ENCODE data around the gene CRP.
"Not testable (repeated sequence)": the region's sequence is repeated elsewhere in the genome, so short reads cannot be mapped to it uniquely, and the experiment has no call there.

The CRP gene

GRCh38 chr1:159686599-159687299, 27.6 kb downstream of the CRP start:
- Histone ChIP-seq H3K36me3 (ENCODE audit: insufficient read depth, low read length) (no peaks in the 10 kb centered on the region), H3K79me2 (ENCODE audit: insufficient read depth, low read length) (no peaks in the 10 kb centered on the region), H3K4me1 (ENCODE audit: insufficient read depth, low read length, poor library complexity, severe bottlenecking) (no peaks in the 10 kb centered on the region), H2AFZ (ENCODE audit: low read length) (no peak overlapping the region), H3K27me3 (ENCODE audit: insufficient read depth, low read length, poor library complexity, severe bottlenecking) (no peaks in the 10 kb centered on the region), H3K9me2 (replicated peaks; ENCODE audit: low read depth, low read length) (no peaks in the 10 kb centered on the region), H3F3A (ENCODE audit: low read depth) (no peaks in the 10 kb centered on the region), H3K9ac (ENCODE audit: low read depth, low read length, poor library complexity, severe bottlenecking) (no peak overlapping the region), H3K9me3 (ENCODE audit: insufficient read depth, low read depth, low read length) (no peaks in the 10 kb centered on the region), H3K4me3 (ENCODE audit: low read length, poor library complexity, severe bottlenecking) (no peak overlapping the region), H3K4me2 (ENCODE audit: low read depth, low read length, poor library complexity, severe bottlenecking) (no peak overlapping the region), H4K20me1 (ENCODE audit: insufficient read depth, low read length, poor library complexity, severe bottlenecking) (no peaks in the 10 kb centered on the region)
- TF ChIP-seq EZH2phosphoT487 (IDR thresholded peaks at IDR 0.05; ENCODE audit: borderline replicate concordance) = no peak
- TF ChIP-seq, protein P1, sequence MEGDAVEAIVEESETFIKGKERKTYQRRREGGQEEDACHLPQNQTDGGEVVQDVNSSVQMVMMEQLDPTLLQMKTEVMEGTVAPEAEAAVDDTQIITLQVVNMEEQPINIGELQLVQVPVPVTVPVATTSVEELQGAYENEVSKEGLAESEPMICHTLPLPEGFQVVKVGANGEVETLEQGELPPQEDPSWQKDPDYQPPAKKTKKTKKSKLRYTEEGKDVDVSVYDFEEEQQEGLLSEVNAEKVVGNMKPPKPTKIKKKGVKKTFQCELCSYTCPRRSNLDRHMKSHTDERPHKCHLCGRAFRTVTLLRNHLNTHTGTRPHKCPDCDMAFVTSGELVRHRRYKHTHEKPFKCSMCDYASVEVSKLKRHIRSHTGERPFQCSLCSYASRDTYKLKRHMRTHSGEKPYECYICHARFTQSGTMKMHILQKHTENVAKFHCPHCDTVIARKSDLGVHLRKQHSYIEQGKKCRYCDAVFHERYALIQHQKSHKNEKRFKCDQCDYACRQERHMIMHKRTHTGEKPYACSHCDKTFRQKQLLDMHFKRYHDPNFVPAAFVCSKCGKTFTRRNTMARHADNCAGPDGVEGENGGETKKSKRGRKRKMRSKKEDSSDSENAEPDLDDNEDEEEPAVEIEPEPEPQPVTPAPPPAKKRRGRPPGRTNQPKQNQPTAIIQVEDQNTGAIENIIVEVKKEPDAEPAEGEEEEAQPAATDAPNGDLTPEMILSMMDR (conservative IDR thresholded peaks at IDR 0.05; ENCODE audit: low read length) = no peak

GRCh38 chr1:159678939-159679338, 35.5 kb downstream of the CRP start:
- no peaks in the 10 kb centered on the region for H3K79me2 ChIP-seq (ENCODE audit: insufficient read depth, low read length)
- no peaks in the 10 kb centered on the region for H3K27me3 ChIP-seq (ENCODE audit: insufficient read depth, low read length, poor library complexity, severe bottlenecking)
- H3K9me2 ChIP-seq (replicated peaks; ENCODE audit: low read depth, low read length) = no peaks in the 10 kb centered on the region
- H2AFZ ChIP-seq (ENCODE audit: low read length) = no peak overlapping the region
- no peaks in the 10 kb centered on the region for H3F3A ChIP-seq (ENCODE audit: low read depth)
- H3K36me3 ChIP-seq (ENCODE audit: insufficient read depth, low read length) = no peaks in the 10 kb centered on the region
- no peaks in the 10 kb centered on the region for H3K4me1 ChIP-seq (ENCODE audit: insufficient read depth, low read length, poor library complexity, severe bottlenecking)
- no peak overlapping the region for H3K4me3 ChIP-seq (ENCODE audit: low read length, poor library complexity, severe bottlenecking)
- H4K20me1 ChIP-seq (ENCODE audit: insufficient read depth, low read length, poor library complexity, severe bottlenecking) = no peaks in the 10 kb centered on the region
- no peak overlapping the region for H3K9ac ChIP-seq (ENCODE audit: low read depth, low read length, poor library complexity, severe bottlenecking)
- no peak overlapping the region for H3K4me2 ChIP-seq (ENCODE audit: low read depth, low read length, poor library complexity, severe bottlenecking)
- TF ChIP-seq, protein P1 (conservative IDR thresholded peaks at IDR 0.05; ENCODE audit: low read length) = no peak
- TF ChIP-seq EZH2phosphoT487 (IDR thresholded peaks at IDR 0.05; ENCODE audit: borderline replicate concordance) = no peak
- no peaks in the 10 kb centered on the region for H3K9me3 ChIP-seq (ENCODE audit: insufficient read depth, low read depth, low read length)

- no peak overlapping the region for H2AFZ ChIP-seq (ENCODE audit: low read length)
- H4K20me1 ChIP-seq (ENCODE audit: insufficient read depth, low read length, poor library complexity, severe bottlenecking) = no peaks in the 10 kb centered on the region
- H3K36me3 ChIP-seq (ENCODE audit: insufficient read depth, low read length) = no peaks in the 10 kb centered on the region
- no peak for TF ChIP-seq EZH2phosphoT487 (IDR thresholded peaks at IDR 0.05; ENCODE audit: borderline replicate concordance)
- TF ChIP-seq, protein P1 (conservative IDR thresholded peaks at IDR 0.05; ENCODE audit: low read length) = no peak
- H3K4me2 ChIP-seq (ENCODE audit: low read depth, low read length, poor library complexity, severe bottlenecking) = no peak overlapping the region
- no peaks in the 10 kb centered on the region for H3K79me2 ChIP-seq (ENCODE audit: insufficient read depth, low read length)
- no peaks in the 10 kb centered on the region for H3K27me3 ChIP-seq (ENCODE audit: insufficient read depth, low read length, poor library complexity, severe bottlenecking)
- no peaks in the 10 kb centered on the region for H3K9me3 ChIP-seq (ENCODE audit: insufficient read depth, low read depth, low read length)
- H3K9ac ChIP-seq (ENCODE audit: low read depth, low read length, poor library complexity, severe bottlenecking) = no peak overlapping the region
- H3K4me1 ChIP-seq (ENCODE audit: insufficient read depth, low read length, poor library complexity, severe bottlenecking) = no peaks in the 10 kb centered on the region
- H3K9me2 ChIP-seq (replicated peaks; ENCODE audit: low read depth, low read length) = no peaks in the 10 kb centered on the region
- H3K4me3 ChIP-seq (ENCODE audit: low read length, poor library complexity, severe bottlenecking) = no peak overlapping the region
- no peaks in the 10 kb centered on the region for H3F3A ChIP-seq (ENCODE audit: low read depth)
Measured at GRCh38 chr1:159675046-159675445, 39.3 kb downstream of the CRP start.

DNA sequence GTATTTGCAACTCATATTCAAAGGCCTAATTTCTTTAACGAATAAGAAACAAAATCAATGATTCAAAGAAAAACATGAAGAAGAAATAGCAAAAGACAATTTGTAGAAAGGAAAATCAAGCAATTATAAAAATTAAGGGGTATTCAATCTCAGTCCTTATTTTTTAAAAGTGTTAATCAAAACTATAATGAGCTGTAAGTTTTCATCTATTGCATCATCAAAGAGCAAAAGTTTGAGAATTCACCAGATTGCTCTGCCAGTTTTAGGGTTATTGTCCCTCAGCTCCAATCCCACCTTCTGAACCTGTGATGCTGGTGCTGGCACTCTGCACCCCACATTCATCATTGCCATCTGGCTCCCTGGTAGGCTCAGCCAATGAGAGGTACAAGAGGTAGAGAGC, 42.0 kb downstream of the CRP start:
- H3F3A ChIP-seq (ENCODE audit: low read depth); H3K36me3 ChIP-seq (ENCODE audit: insufficient read depth, low read length); H3K9me2 ChIP-seq (replicated peaks; ENCODE audit: low read depth, low read length); H3K9ac ChIP-seq (ENCODE audit: low read depth, low read length, poor library complexity, severe bottlenecking); H3K27me3 ChIP-seq (ENCODE audit: insufficient read depth, low read length, poor library complexity, severe bottlenecking); H2AFZ ChIP-seq (ENCODE audit: low read length); H3K4me1 ChIP-seq (ENCODE audit: insufficient read depth, low read length, poor library complexity, severe bottlenecking); H4K20me1 ChIP-seq (ENCODE audit: insufficient read depth, low read length, poor library complexity, severe bottlenecking); H3K79me2 ChIP-seq (ENCODE audit: insufficient read depth, low read length); H3K4me3 ChIP-seq (ENCODE audit: low read length, poor library complexity, severe bottlenecking); H3K4me2 ChIP-seq (ENCODE audit: low read depth, low read length, poor library complexity, severe bottlenecking); H3K9me3 ChIP-seq (ENCODE audit: insufficient read depth, low read depth, low read length): not testable (repeated sequence)

Measured in Loucy (cell line).